ENCODE measurements around the gene TADA2A.
"Not testable (repeated sequence)": the region's sequence is repeated elsewhere in the genome, so short reads cannot be mapped to it uniquely, and the experiment has no call there.

Gene TADA2A

DNA sequence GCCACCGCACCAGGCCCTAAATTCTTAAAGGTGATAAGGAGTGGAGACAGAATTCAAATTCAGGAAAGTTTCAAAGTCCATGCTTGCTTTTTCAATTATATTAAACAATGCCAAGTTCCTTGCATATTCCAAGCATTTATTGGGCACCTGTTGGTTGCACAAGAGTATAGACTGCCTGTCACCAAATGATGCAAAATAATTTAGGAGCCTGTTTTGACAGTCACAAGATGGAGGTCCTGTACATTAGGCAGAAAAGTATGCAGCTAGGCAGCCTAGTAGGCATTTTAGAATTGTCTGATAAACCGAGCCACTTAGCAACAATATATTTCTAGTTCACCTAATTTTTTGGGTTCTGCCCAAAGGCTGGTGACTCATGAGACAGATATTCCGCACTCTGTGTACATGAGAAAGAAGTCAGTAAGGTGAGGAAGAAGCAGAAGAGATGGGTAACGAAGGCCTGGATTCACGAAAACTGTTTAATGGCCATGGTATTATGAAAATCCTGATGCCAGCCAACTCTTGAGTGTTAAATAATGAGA lies 7.4 kb upstream of the TADA2A start:
- H3K9me3 ChIP-seq (replicated peaks in 1 of 2; ENCODE audit: control insufficient read depth in 2 of 2, insufficient read depth in 1 of 2, low read depth in 1 of 2, low read length in 2 of 2) = no peaks in the 10 kb centered on the region
- no peaks in the 10 kb centered on the region for H3K4me1 ChIP-seq (ENCODE audit: control insufficient read depth in 2 of 2, insufficient read depth in 1 of 2, low read depth in 1 of 2, low read length in 2 of 2)
- H3K79me1 ChIP-seq (ENCODE audit: low read depth, low read length) = no peaks in the 10 kb centered on the region
- H2AK5ac ChIP-seq (ENCODE audit: low read depth, low read length) = no peak overlapping the region
- no peak overlapping the region for H3K4me2 ChIP-seq (ENCODE audit: insufficient read depth, low read length, poor library complexity, severe bottlenecking)
- no peak overlapping the region for H3K9ac ChIP-seq (ENCODE audit: low read depth, low read length, poor library complexity)
- no peak overlapping the region for H2AFZ ChIP-seq (ENCODE audit: low read length)
- no CpG with 5 or more reads among the region's 5 CpGs for WGBS, 2 donors (ENCODE audit: extremely low coverage in 2 of 2, insufficient read length in 2 of 2, insufficient replicate concordance in 1 of 2)
- no peak overlapping the region for H3K4me3 ChIP-seq (ENCODE audit: low read length in 2 of 2)
- no peak overlapping the region for H3K18ac ChIP-seq (ENCODE audit: low read length)
- H3K14ac ChIP-seq (ENCODE audit: low read length) = no peak overlapping the region
- H3K4ac ChIP-seq (ENCODE audit: low read length) = no peak overlapping the region
- no peak overlapping the region for H2BK120ac ChIP-seq (ENCODE audit: low read depth, low read length)
- H2BK15ac ChIP-seq (ENCODE audit: low read length) = no peak overlapping the region
- no peak overlapping the region for H4K8ac ChIP-seq (ENCODE audit: low read depth, low read length)
- no peaks in the 10 kb centered on the region for H3K27me3 ChIP-seq (ENCODE audit: control insufficient read depth in 3 of 3, insufficient read depth in 3 of 3, low read depth in 1 of 3, low read length in 3 of 3)
- no peak overlapping the region for H4K91ac ChIP-seq (ENCODE audit: low read depth, low read length, poor library complexity)
- peaks cover 0 to 12% of the 10 kb centered on the region in 2 donors for H3K36me3 ChIP-seq (replicated peaks in 1 of 2; ENCODE audit: control insufficient read depth in 2 of 2, insufficient read depth in 2 of 2, low read length in 2 of 2)
- H3K23ac ChIP-seq (ENCODE audit: low read depth, low read length, poor library complexity) = no peak overlapping the region
- no peak overlapping the region for H2BK5ac ChIP-seq (ENCODE audit: low read length)
- H2BK12ac ChIP-seq (ENCODE audit: low read length) = no peak overlapping the region
- DNase-seq (ENCODE audit: low spot score) = no peak
- H3K27ac ChIP-seq (replicated peaks; ENCODE audit: low read length) = no peak overlapping the region

- Histone ChIP-seq H3K4me3 (ENCODE audit: low read length in 2 of 2) (no peak overlapping the region), H3K79me1 (ENCODE audit: low read depth, low read length) (no peaks in the 10 kb centered on the region), H3K4me2 (ENCODE audit: insufficient read depth, low read length, poor library complexity, severe bottlenecking) (no peak overlapping the region), H2BK5ac (ENCODE audit: low read length) (no peak overlapping the region), H3K18ac (ENCODE audit: low read length) (no peak overlapping the region), H3K9me3 (replicated peaks in 1 of 2; ENCODE audit: control insufficient read depth in 2 of 2, insufficient read depth in 1 of 2, low read depth in 1 of 2, low read length in 2 of 2) (no peaks in the 10 kb centered on the region), H4K8ac (ENCODE audit: low read depth, low read length) (no peak overlapping the region), H3K36me3 (replicated peaks in 1 of 2; ENCODE audit: control insufficient read depth in 2 of 2, insufficient read depth in 2 of 2, low read length in 2 of 2) (peaks cover 0 to 18% of the 10 kb centered on the region in 2 donors), H3K27ac (replicated peaks; ENCODE audit: low read length) (no peak overlapping the region), H2BK120ac (ENCODE audit: low read depth, low read length) (no peak overlapping the region), H2BK12ac (ENCODE audit: low read length) (no peak overlapping the region), H3K9ac (ENCODE audit: low read depth, low read length, poor library complexity) (no peak overlapping the region), H3K27me3 (ENCODE audit: control insufficient read depth in 3 of 3, insufficient read depth in 3 of 3, low read depth in 1 of 3, low read length in 3 of 3) (no peaks in the 10 kb centered on the region), H3K14ac (ENCODE audit: low read length) (no peak overlapping the region), H2AK5ac (ENCODE audit: low read depth, low read length) (no peak overlapping the region), H3K23ac (ENCODE audit: low read depth, low read length, poor library complexity) (no peak overlapping the region), H3K4me1 (ENCODE audit: control insufficient read depth in 2 of 2, insufficient read depth in 1 of 2, low read depth in 1 of 2, low read length in 2 of 2) (no peaks in the 10 kb centered on the region), H2AFZ (ENCODE audit: low read length) (no peak overlapping the region), H4K91ac (ENCODE audit: low read depth, low read length, poor library complexity) (no peak overlapping the region), H3K4ac (ENCODE audit: low read length) (no peak overlapping the region), H2BK15ac (ENCODE audit: low read length) (no peak overlapping the region)
- no peak for DNase-seq (ENCODE audit: low spot score)
Measured at GRCh38 chr17:37400505-37400904, 6.2 kb upstream of the TADA2A start.

DNA sequence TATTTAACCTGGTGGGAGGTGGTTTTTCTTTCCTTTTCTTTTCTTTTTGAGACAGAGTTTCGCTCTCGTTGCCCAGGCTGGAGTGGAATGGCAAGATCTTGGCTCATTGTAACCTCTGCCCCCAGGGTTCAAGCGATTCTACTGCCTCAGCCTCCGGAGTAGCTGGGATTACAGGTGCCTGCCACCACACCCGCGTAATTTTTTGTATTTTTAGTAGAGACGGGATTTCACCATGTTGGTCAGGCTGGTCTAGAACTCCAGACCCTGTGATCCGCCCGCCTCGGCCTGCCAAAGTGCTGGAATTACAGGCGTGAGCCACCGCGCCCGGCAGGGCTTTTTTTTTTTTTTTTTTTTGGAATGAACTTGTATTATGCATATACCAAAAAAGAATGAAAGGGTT lies 1.2 kb upstream of the TADA2A start:
- H3K4me3 ChIP-seq (ENCODE audit: low read length in 2 of 2) = peak overlapping the region in 1 of 2 donors; percentile 93
- H3K27ac ChIP-seq (replicated peaks; ENCODE audit: low read length); H3K4me1 ChIP-seq (ENCODE audit: control insufficient read depth in 2 of 2, insufficient read depth in 1 of 2, low read depth in 1 of 2, low read length in 2 of 2); H3K79me1 ChIP-seq (ENCODE audit: low read depth, low read length); H2AK5ac ChIP-seq (ENCODE audit: low read depth, low read length); H2BK15ac ChIP-seq (ENCODE audit: low read length); H3K9me3 ChIP-seq (replicated peaks in 1 of 2; ENCODE audit: control insufficient read depth in 2 of 2, insufficient read depth in 1 of 2, low read depth in 1 of 2, low read length in 2 of 2); H3K14ac ChIP-seq (ENCODE audit: low read length); H3K4me2 ChIP-seq (ENCODE audit: insufficient read depth, low read length, poor library complexity, severe bottlenecking); H3K18ac ChIP-seq (ENCODE audit: low read length); H2BK12ac ChIP-seq (ENCODE audit: low read length); H2BK5ac ChIP-seq (ENCODE audit: low read length); H3K9ac ChIP-seq (ENCODE audit: low read depth, low read length, poor library complexity); H2AFZ ChIP-seq (ENCODE audit: low read length); H3K23ac ChIP-seq (ENCODE audit: low read depth, low read length, poor library complexity); H4K91ac ChIP-seq (ENCODE audit: low read depth, low read length, poor library complexity); H2BK120ac ChIP-seq (ENCODE audit: low read depth, low read length); H4K8ac ChIP-seq (ENCODE audit: low read depth, low read length); DNase-seq (ENCODE audit: low spot score); H3K4ac ChIP-seq (ENCODE audit: low read length); H3K27me3 ChIP-seq (ENCODE audit: control insufficient read depth in 3 of 3, insufficient read depth in 3 of 3, low read depth in 1 of 3, low read length in 3 of 3): not testable (repeated sequence)
- peaks cover 0 to 41% of the 10 kb centered on the region in 2 donors for H3K36me3 ChIP-seq (replicated peaks in 1 of 2; ENCODE audit: control insufficient read depth in 2 of 2, insufficient read depth in 2 of 2, low read length in 2 of 2)
- WGBS, 2 donors (ENCODE audit: extremely low coverage in 2 of 2, insufficient read length in 2 of 2, insufficient replicate concordance in 1 of 2) = no CpG with 5 or more reads among the region's 14 CpGs

DNA sequence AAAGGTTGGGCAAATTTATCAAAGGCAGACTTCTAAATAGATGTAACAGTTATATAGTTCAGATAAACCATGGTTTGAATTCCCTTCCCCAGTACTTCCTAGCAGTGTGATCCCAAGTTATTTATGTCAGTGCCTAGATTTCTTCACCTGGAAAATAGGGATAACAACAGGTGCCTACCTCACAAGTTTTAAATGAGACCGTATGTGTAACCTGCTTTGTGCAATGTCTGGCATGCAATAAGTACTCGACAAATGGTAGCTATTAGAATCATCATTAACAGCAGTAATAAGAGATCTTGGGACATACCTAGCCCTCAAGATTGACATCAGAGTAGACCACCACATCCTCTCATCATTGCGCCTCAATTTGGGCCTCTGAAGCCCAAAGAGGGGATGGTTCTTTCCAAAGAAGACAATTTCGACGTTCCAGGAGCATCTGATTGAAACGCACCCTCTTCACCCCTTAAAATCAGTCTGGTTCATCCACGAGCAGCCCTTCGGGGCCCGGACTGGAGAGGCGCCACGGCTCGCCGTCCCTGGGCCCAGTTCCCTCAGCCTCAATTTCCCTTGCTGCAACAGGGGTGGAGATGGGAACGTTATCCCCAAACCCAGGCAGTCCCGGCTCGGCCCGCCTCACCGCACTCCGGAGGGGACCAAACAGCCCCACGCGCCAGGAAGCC lies 591 bp upstream of the TADA2A start:
- H3K27ac ChIP-seq (replicated peaks; ENCODE audit: low read length) = peak overlapping the region; percentile 75
- H3K79me1 ChIP-seq (ENCODE audit: low read depth, low read length) = peaks cover 3% of the 10 kb centered on the region
- peak overlapping the region; percentile 93 for H3K9ac ChIP-seq (ENCODE audit: low read depth, low read length, poor library complexity)
- H3K18ac ChIP-seq (ENCODE audit: low read length) = peak overlapping the region; percentile 83
- H4K8ac ChIP-seq (ENCODE audit: low read depth, low read length) = no peak overlapping the region
- H2BK12ac ChIP-seq (ENCODE audit: low read length) = no peak overlapping the region
- no peaks in the 10 kb centered on the region for H3K4me1 ChIP-seq (ENCODE audit: control insufficient read depth in 2 of 2, insufficient read depth in 1 of 2, low read depth in 1 of 2, low read length in 2 of 2)
- H3K23ac ChIP-seq (ENCODE audit: low read depth, low read length, poor library complexity) = peak overlapping the region; percentile 82
- H2AK5ac ChIP-seq (ENCODE audit: low read depth, low read length) = no peak overlapping the region
- peak overlapping the region; percentile 76 for H2BK5ac ChIP-seq (ENCODE audit: low read length)
- H3K36me3 ChIP-seq (replicated peaks in 1 of 2; ENCODE audit: control insufficient read depth in 2 of 2, insufficient read depth in 2 of 2, low read length in 2 of 2) = peaks cover 1 to 47% of the 10 kb centered on the region in 2 donors
- H3K9me3 ChIP-seq (replicated peaks in 1 of 2; ENCODE audit: control insufficient read depth in 2 of 2, insufficient read depth in 1 of 2, low read depth in 1 of 2, low read length in 2 of 2) = no peaks in the 10 kb centered on the region
- WGBS, 2 donors (ENCODE audit: extremely low coverage in 2 of 2, insufficient read length in 2 of 2, insufficient replicate concordance in 1 of 2) = no CpG with 5 or more reads among the region's 21 CpGs
- H3K4me3 ChIP-seq (ENCODE audit: low read length in 2 of 2) = peak overlapping the region; percentile 85 to 93
- peak overlapping the region; percentile 87 for H3K4me2 ChIP-seq (ENCODE audit: insufficient read depth, low read length, poor library complexity, severe bottlenecking)
- peak overlapping the region; percentile 92 for H3K14ac ChIP-seq (ENCODE audit: low read length)
- peak overlapping the region; percentile 93 for H2AFZ ChIP-seq (ENCODE audit: low read length)
- H3K27me3 ChIP-seq (ENCODE audit: control insufficient read depth in 3 of 3, insufficient read depth in 3 of 3, low read depth in 1 of 3, low read length in 3 of 3) = no peaks in the 10 kb centered on the region
- peak overlapping the region; percentile 6 for H2BK120ac ChIP-seq (ENCODE audit: low read depth, low read length)
- no peak overlapping the region for H3K4ac ChIP-seq (ENCODE audit: low read length)
- no peak for DNase-seq (ENCODE audit: low spot score)
- H2BK15ac ChIP-seq (ENCODE audit: low read length) = peak overlapping the region; percentile 76
- H4K91ac ChIP-seq (ENCODE audit: low read depth, low read length, poor library complexity) = peak overlapping the region; percentile 61

Measured in neuronal stem cell (in vitro differentiated cells).